ENCODE measurements around the gene OR9A4.
"Not testable (repeated sequence)": the region's sequence is repeated elsewhere in the genome, so short reads cannot be mapped to it uniquely, and the experiment has no call there.

Gene OR9A4

GRCh38 chr7:141916099-141916498, at the start of gene OR9A4:
Gene OR9A4 (plus strand): TSS chr7:141916399. CDS start chr7:141918876, 2,477 bp downstream.
- no peak for DNase-seq

GRCh38 chr7:141866974-141867373, 49.2 kb upstream of the OR9A4 start:
- no peak for DNase-seq

GRCh38 chr7:141872931-141873330, 43.3 kb upstream of the OR9A4 start:
- DNase-seq, result no peak

GRCh38 chr7:141874787-141875186, 41.4 kb upstream of the OR9A4 start:
- no peak for DNase-seq

GRCh38 chr7:141875453-141875852, 40.7 kb upstream of the OR9A4 start:
- no peak for DNase-seq

- DNase-seq, result no peak
These were observed 39.8 kb upstream of the OR9A4 start for GRCh38 chr7:141876371-141876770.

- DNase-seq, result no peak
These were observed 38.8 kb upstream of the OR9A4 start for GRCh38 chr7:141877365-141877764.

GRCh38 chr7:141880960-141881359, 35.2 kb upstream of the OR9A4 start:
- no peak for DNase-seq

- no peak for DNase-seq
These were observed 31.5 kb upstream of the OR9A4 start for GRCh38 chr7:141884539-141885225.

- no peak for DNase-seq
These were observed 26.9 kb upstream of the OR9A4 start for GRCh38 chr7:141889321-141889720.

- no peak for DNase-seq
These were observed 24.9 kb upstream of the OR9A4 start for GRCh38 chr7:141891336-141891735.

- not testable (repeated sequence) for DNase-seq
These were observed 16.8 kb upstream of the OR9A4 start for GRCh38 chr7:141899366-141899765.

- DNase-seq, result no peak
These were observed 9.9 kb upstream of the OR9A4 start for GRCh38 chr7:141906285-141906684.

- no peak for DNase-seq
These were observed 4.8 kb upstream of the OR9A4 start for GRCh38 chr7:141911391-141911790.

GRCh38 chr7:141915565-141915964, 634 bp upstream of the OR9A4 start:
- no peak for DNase-seq

GRCh38 chr7:141920281-141920680, 4.1 kb downstream of the OR9A4 start:
- no peak for DNase-seq

- DNase-seq, result no peak
These were observed 12.1 kb downstream of the OR9A4 start for GRCh38 chr7:141928146-141928844.

GRCh38 chr7:141928845-141929195, 12.6 kb downstream of the OR9A4 start:
- no peak for DNase-seq

- DNase-seq, result no peak
These were observed 14.0 kb downstream of the OR9A4 start for GRCh38 chr7:141930211-141930610.

- DNase-seq, result no peak
These were observed 24.9 kb downstream of the OR9A4 start for GRCh38 chr7:141941075-141941474.

GRCh38 chr7:141943846-141944245, 27.6 kb downstream of the OR9A4 start:
- no peak for DNase-seq

- DNase-seq, result no peak
These were observed 28.6 kb downstream of the OR9A4 start for GRCh38 chr7:141944811-141945210.

- no peak for DNase-seq
These were observed 29.2 kb downstream of the OR9A4 start for GRCh38 chr7:141945356-141945755.

- no peak for DNase-seq
These were observed 30.6 kb downstream of the OR9A4 start, which contains the start of gene CLEC5A for GRCh38 chr7:141946796-141947195. Gene CLEC5A (minus strand): TSS chr7:141946974. CDS start chr7:141946292, 682 bp downstream.

- no peak for DNase-seq
These were observed 32.8 kb downstream of the OR9A4 start for GRCh38 chr7:141949021-141949420.
